Stimulated activated effector memory CD8-positive, alpha-beta T cell treated with anti-CD3 and anti-CD28 coated beads, Interleukin-12 subunit alpha, Interleukin-12 subunit beta, amount 100 ng/mL, for 72 hours (primary cell): ENCODE data around the gene CCN2.

Source experiments
- ATAC-seq: fragments of 150-1000 bp; cut with Tn5 transposase; 2 replicates; pipeline ENCODE4 v1.10.0; 2021
- DNase-seq, 2 donors: peaks; one replicate each; pipeline ENCODE4 v3.0.0; 2021 to 2022; ENCODE audit warnings: low spot score in 2 of 2
- H3K27ac Mint-ChIP-seq: one replicate; pipeline ENCODE4 v1.8.0; 2022; ENCODE audit warnings: mild to moderate bottlenecking, mixed read lengths
- H3K36me3 Mint-ChIP-seq: one replicate; pipeline ENCODE4 v1.8.0; 2022; ENCODE audit warnings: mild to moderate bottlenecking, mixed read lengths
- H3K4me1 Mint-ChIP-seq: one replicate; pipeline ENCODE4 v1.8.0; 2022; ENCODE audit warnings: mixed read lengths
- H3K4me3 Mint-ChIP-seq: one replicate; pipeline ENCODE4 v1.8.0; 2022; ENCODE audit warnings: mild to moderate bottlenecking, mixed read lengths
- H3K9me3 Mint-ChIP-seq: one replicate; pipeline ENCODE4 v1.8.0; 2022; ENCODE audit warnings: mixed read lengths

The CCN2 gene

GRCh38 chr6:131976545-131977061 lies 25.4 kb upstream of the CCN2 start:
- no peak overlapping the region for H3K4me3 Mint-ChIP-seq
- ATAC-seq (no peak), DNase-seq (no peak)
- H3K36me3 Mint-ChIP-seq = no peaks in the 10 kb centered on the region
- no peaks in the 10 kb centered on the region for H3K9me3 Mint-ChIP-seq
- no peaks in the 10 kb centered on the region for H3K4me1 Mint-ChIP-seq
- no peak overlapping the region for H3K27ac Mint-ChIP-seq

GRCh38 chr6:131972741-131973140 lies 21.6 kb upstream of the CCN2 start:
- Mint-ChIP-seq H3K9me3 (no peaks in the 10 kb centered on the region), H3K4me1 (no peaks in the 10 kb centered on the region), H3K36me3 (no peaks in the 10 kb centered on the region), H3K27ac (no peak overlapping the region), H3K4me3 (no peak overlapping the region)
- ATAC-seq = no peak
- DNase-seq = no peak

- H3K4me1 Mint-ChIP-seq = no peaks in the 10 kb centered on the region
- H3K9me3 Mint-ChIP-seq = no peaks in the 10 kb centered on the region
- H3K27ac Mint-ChIP-seq = no peak overlapping the region
- ATAC-seq (no peak), DNase-seq (no peak)
- H3K4me3 Mint-ChIP-seq = no peak overlapping the region
- no peaks in the 10 kb centered on the region for H3K36me3 Mint-ChIP-seq
Measured at GRCh38 chr6:131970076-131970859, 19.1 kb upstream of the CCN2 start.

- Mint-ChIP-seq H3K4me1 (no peaks in the 10 kb centered on the region), H3K9me3 (no peaks in the 10 kb centered on the region), H3K36me3 (no peaks in the 10 kb centered on the region), H3K27ac (no peak overlapping the region), H3K4me3 (no peak overlapping the region)
- ATAC-seq = no peak
- DNase-seq = no peak
Measured at GRCh38 chr6:131968656-131969055, 17.5 kb upstream of the CCN2 start.

- no peaks in the 10 kb centered on the region for H3K36me3 Mint-ChIP-seq
- H3K4me3 Mint-ChIP-seq = no peak overlapping the region
- DNase-seq (no peak), ATAC-seq (no peak)
- H3K27ac Mint-ChIP-seq = no peak overlapping the region
- no peaks in the 10 kb centered on the region for H3K9me3 Mint-ChIP-seq
- no peaks in the 10 kb centered on the region for H3K4me1 Mint-ChIP-seq
Measured at GRCh38 chr6:131967948-131968347, 16.8 kb upstream of the CCN2 start.

- DNase-seq = no peak
- H3K27ac Mint-ChIP-seq = no peak overlapping the region
- no peaks in the 10 kb centered on the region for H3K36me3 Mint-ChIP-seq
- H3K4me1 Mint-ChIP-seq = no peaks in the 10 kb centered on the region
- no peak overlapping the region for H3K4me3 Mint-ChIP-seq
- ATAC-seq = no peak
- H3K9me3 Mint-ChIP-seq = no peaks in the 10 kb centered on the region
Measured at GRCh38 chr6:131966443-131966842, 15.3 kb upstream of the CCN2 start.

GRCh38 chr6:131963063-131963462 lies 11.9 kb upstream of the CCN2 start:
- H3K4me3 Mint-ChIP-seq = no peak overlapping the region

GRCh38 chr6:131960371-131961133 lies 9.4 kb upstream of the CCN2 start:
- DNase-seq (no peak), ATAC-seq (no peak)
- Mint-ChIP-seq H3K4me1 (no peaks in the 10 kb centered on the region), H3K4me3 (no peak overlapping the region), H3K27ac (no peak overlapping the region), H3K36me3 (no peaks in the 10 kb centered on the region), H3K9me3 (no peaks in the 10 kb centered on the region)

More at GRCh38 chr6:131963063-131963462, 11.9 kb upstream of the CCN2 start:
- Mint-ChIP-seq H3K4me1 (no peaks in the 10 kb centered on the region), H3K27ac (no peak overlapping the region), H3K36me3 (no peaks in the 10 kb centered on the region), H3K9me3 (no peaks in the 10 kb centered on the region)
- DNase-seq (no peak), ATAC-seq (no peak)

GRCh38 chr6:131958542-131959470 lies 7.6 kb upstream of the CCN2 start:
- DNase-seq = no peak
- Mint-ChIP-seq H3K9me3 (no peaks in the 10 kb centered on the region), H3K4me3 (no peak overlapping the region), H3K36me3 (no peaks in the 10 kb centered on the region), H3K27ac (no peak overlapping the region), H3K4me1 (no peaks in the 10 kb centered on the region)
- ATAC-seq = no peak

GRCh38 chr6:131958095-131958494 lies 6.9 kb upstream of the CCN2 start:
- Mint-ChIP-seq H3K36me3 (no peaks in the 10 kb centered on the region), H3K4me3 (no peak overlapping the region), H3K4me1 (no peaks in the 10 kb centered on the region), H3K27ac (no peak overlapping the region), H3K9me3 (no peaks in the 10 kb centered on the region)
- no peak for DNase-seq
- ATAC-seq = no peak

GRCh38 chr6:131955876-131956275 lies 4.7 kb upstream of the CCN2 start:
- no peak overlapping the region for H3K4me3 Mint-ChIP-seq
- no peaks in the 10 kb centered on the region for H3K36me3 Mint-ChIP-seq
- H3K9me3 Mint-ChIP-seq = no peaks in the 10 kb centered on the region
- H3K4me1 Mint-ChIP-seq = no peaks in the 10 kb centered on the region
- no peak for DNase-seq
- no peak for ATAC-seq
- H3K27ac Mint-ChIP-seq = no peak overlapping the region

GRCh38 chr6:131955192-131955591 lies 4.0 kb upstream of the CCN2 start:
- Mint-ChIP-seq H3K9me3 (no peaks in the 10 kb centered on the region), H3K27ac (no peak overlapping the region)

GRCh38 chr6:131954775-131955107 lies 3.6 kb upstream of the CCN2 start:
- Mint-ChIP-seq H3K36me3 (no peaks in the 10 kb centered on the region), H3K27ac (no peak overlapping the region), H3K4me1 (peaks cover 8% of the 10 kb centered on the region), H3K4me3 (no peak overlapping the region), H3K9me3 (no peaks in the 10 kb centered on the region)
- no peak for DNase-seq
- no peak for ATAC-seq

More at GRCh38 chr6:131955192-131955591, 4.0 kb upstream of the CCN2 start:
- no peak for DNase-seq
- Mint-ChIP-seq H3K36me3 (no peaks in the 10 kb centered on the region), H3K4me1 (peaks cover 3% of the 10 kb centered on the region), H3K4me3 (no peak overlapping the region)
- no peak for ATAC-seq

GRCh38 chr6:131954059-131954774 lies 3.0 kb upstream of the CCN2 start:
- Mint-ChIP-seq H3K4me1 (peaks cover 12% of the 10 kb centered on the region), H3K9me3 (no peaks in the 10 kb centered on the region), H3K36me3 (no peaks in the 10 kb centered on the region), H3K27ac (no peak overlapping the region), H3K4me3 (no peak overlapping the region)
- ATAC-seq = no peak
- DNase-seq = no peak
